GM21528 (cell line): ENCODE measurements around the gene SNAI3.

ENCODE experiments used
- ATAC-seq: cut with Tn5 transposase; IDR thresholded peaks from one replicate; pipeline ENCODE4 v1.9.1; 2021; ENCODE audit warnings: mild to moderate bottlenecking, moderate library complexity; ENCODE audit not compliant: unreplicated experiment, low FRiP score

Gene SNAI3

GRCh38 chr16:88653596-88654362 lies 32.5 kb downstream of the SNAI3 start:
- ATAC-seq: no peak

GRCh38 chr16:88653101-88653500 lies 33.2 kb downstream of the SNAI3 start:
- ATAC-seq: no peak

- ATAC-seq: no peak
These were observed 33.6 kb downstream of the SNAI3 start for GRCh38 chr16:88652762-88653063.

GRCh38 chr16:88651989-88652761 lies 34.1 kb downstream of the SNAI3 start:
- no peak for ATAC-seq

GRCh38 chr16:88651276-88651988 lies 34.9 kb downstream of the SNAI3 start:
- peak; percentile 73 for ATAC-seq

GRCh38 chr16:88650749-88651275 lies 35.5 kb downstream of the SNAI3 start, which contains the start of gene CYBA:
Gene CYBA, minus strand, starts transcription at chr16:88651053. Its CDS starts 40 bp downstream, at chr16:88651013.
- ATAC-seq: peak; percentile 64

GRCh38 chr16:88649924-88650748 lies 36.2 kb downstream of the SNAI3 start:
- ATAC-seq: peak; percentile 18

- no peak for ATAC-seq
These were observed 36.9 kb downstream of the SNAI3 start for GRCh38 chr16:88649195-88649923.

- ATAC-seq: no peak
These were observed 38.9 kb downstream of the SNAI3 start for GRCh38 chr16:88647178-88648070.

- ATAC-seq: no peak
These were observed 39.8 kb downstream of the SNAI3 start for GRCh38 chr16:88646345-88647034.

- no peak for ATAC-seq
These were observed 40.4 kb downstream of the SNAI3 start for GRCh38 chr16:88645941-88646340.

- no peak for ATAC-seq
These were observed 40.9 kb downstream of the SNAI3 start for GRCh38 chr16:88645455-88645854.

- no peak for ATAC-seq
These were observed 42.7 kb downstream of the SNAI3 start for GRCh38 chr16:88643644-88643932.

GRCh38 chr16:88642881-88643643 lies 43.2 kb downstream of the SNAI3 start:
- ATAC-seq: no peak

GRCh38 chr16:88640498-88641247 lies 45.6 kb downstream of the SNAI3 start:
- no peak for ATAC-seq

- ATAC-seq: no peak
These were observed 46.2 kb downstream of the SNAI3 start for GRCh38 chr16:88640039-88640495.
